ENCODE measurements around the gene TIAM1.

DNA sequence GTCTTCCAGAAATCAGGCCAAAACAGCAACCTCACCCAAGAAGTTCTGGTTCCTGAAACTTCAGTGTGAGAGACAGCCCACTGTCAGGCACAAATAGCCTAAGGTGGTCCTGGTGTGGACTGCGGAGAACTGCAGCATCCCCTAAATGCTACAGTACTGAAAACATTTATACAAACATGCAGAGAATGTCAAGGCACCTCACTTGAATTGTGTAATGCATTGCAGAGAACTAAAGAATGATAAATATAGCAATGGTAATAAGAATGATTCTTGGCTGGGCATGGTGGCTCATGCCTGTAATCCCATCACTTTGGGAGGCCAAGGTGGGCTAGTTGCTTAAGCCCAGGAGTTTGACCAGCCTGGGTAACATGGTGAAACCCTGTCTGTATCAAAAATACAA, 138.6 kb downstream of the TIAM1 start:
- TF ChIP-seq CTCF (IDR thresholded peaks at IDR 0.05; ENCODE audit: low read depth, low read length) (no peak), EZH2phosphoT487 (IDR thresholded peaks at IDR 0.05; ENCODE audit: low read depth) (no peak)

Data from OCI-LY3 (cell line).